K562 (cell line): Measurements from ENCODE around the gene DOCK3. TPM values are rescaled to one million over a fixed set of nuclear protein-coding genes. Genes with fewer than 3 reads are reported as not detected.

ENCODE experiments used
- ATAC-seq: fragments of 200-7000 bp; cut with Tn5 transposase; 3 replicates; pipeline ENCODE4 v1.9.1; 2020; ENCODE audit warnings: moderate library complexity
- BruUV-seq: library from RNA; stranded (reverse); fragments of 400-500 nt; replicated peaks from 2 replicates; lab custom pipeline; 2021; lab: Mats Ljungman, UMichigan
- CTCF ChIA-PET: fragments of 300-600 bp; formaldehyde crosslinking; extraction: SDS; loops from one replicate; lab custom pipeline; 2021; ENCODE audit warnings: low intra/inter-chr PET ratio; lab: Yijun Ruan, JAX
- POLR2A ChIA-PET: fragments of 300-600, 350-650 bp; sonication (Branson Sonifier 250); formaldehyde crosslinking; extraction: SDS; loops from one replicate; lab custom pipeline; 2021; ENCODE audit warnings: antibody characterized with exemption, inconsistent platforms; lab: Yijun Ruan, JAX
- DNase-seq, 4 experiments: peaks; one replicate each; pipeline versions ENCODE4 v3.0.0 to v3.0.0-alpha.2; 2011 to 2018; ENCODE audit warnings: low spot score in 3 of 4, mixed read lengths in 3 of 4; ENCODE audit errors: extremely low read depth in 1 of 4
- FAIRE-seq: peaks from 2 replicates; lab custom pipeline; 2011; peaks lifted over from hg19 to GRCh38; lab: Jason Lieb, UNC
- H2AFZ ChIP-seq: 2 replicates; pipeline ENCODE4 v1.6.0; 2011; ENCODE audit warnings: low read depth, low read length, control low read depth, inconsistent platforms
- H3K27ac ChIP-seq: fragments of 200-600 bp; 3 replicates; pipeline ENCODE4 v1.8.0; 2011; ENCODE audit warnings: low read depth, mild to moderate bottlenecking, control low read depth, inconsistent platforms, low read length, moderate library complexity, mixed read lengths; ENCODE audit errors: extremely low read depth
- H3K27me3 ChIP-seq, 2 experiments: fragments of 300-600 bp in 1 of 2; 2 replicates in 1 of 2; 3 replicates in 1 of 2; pipeline versions ENCODE4 v1.6.0 to v1.8.0; 2011; ENCODE audit warnings: inconsistent platforms in 2 of 2, low read length in 2 of 2, mild to moderate bottlenecking in 1 of 2, mixed read lengths in 1 of 2, moderate library complexity in 1 of 2; ENCODE audit not compliant: control insufficient read depth in 2 of 2, insufficient read depth in 2 of 2
- H3K36me3 ChIP-seq: fragments of 300-600 bp; 3 replicates; pipeline ENCODE4 v1.8.0; 2011; ENCODE audit warnings: mild to moderate bottlenecking, low read length, inconsistent platforms; ENCODE audit not compliant: control insufficient read depth, insufficient read depth
- H3K4me1 ChIP-seq, 2 experiments: fragments of 200-600 bp in 1 of 2; replicated peaks in 1 of 2; 2 replicates in 1 of 2; 3 replicates in 1 of 2; pipeline versions ENCODE4 v1.5.1 to v1.8.0; 2011; ENCODE audit warnings: inconsistent platforms in 2 of 2, low read length in 2 of 2, mild to moderate bottlenecking in 1 of 2, mixed read lengths in 1 of 2, moderate library complexity in 1 of 2; ENCODE audit not compliant: control insufficient read depth in 2 of 2, insufficient read depth in 2 of 2
- H3K4me2 ChIP-seq: 2 replicates; pipeline ENCODE4 v1.6.1; 2011; ENCODE audit warnings: low read length, control low read depth, inconsistent platforms, mixed read lengths; ENCODE audit not compliant: insufficient read depth
- H3K4me3 ChIP-seq: fragments of 200-600 bp; sonication (generic), shearing (Covaris generic); 2 replicates; pipeline ENCODE4 v1.5.1; 2016; ENCODE audit warnings: control low read depth, inconsistent platforms
- H3K79me2 ChIP-seq: fragments of 200-600 bp; 3 replicates; pipeline ENCODE4 v1.8.0; 2011; ENCODE audit warnings: low read length, inconsistent platforms; ENCODE audit not compliant: control insufficient read depth, insufficient read depth
- H3K9ac ChIP-seq, 2 experiments: 2 replicates each; pipeline versions ENCODE4 v1.6.0 to v1.6.1; 2011; ENCODE audit warnings: low read depth in 2 of 2, low read length in 2 of 2, control low read depth in 1 of 2, inconsistent platforms in 1 of 2, mild to moderate bottlenecking in 1 of 2, mixed read lengths in 1 of 2; ENCODE audit not compliant: insufficient read depth in 1 of 2
- H3K9me1 ChIP-seq: one replicate; pipeline ENCODE4 v1.6.0; 2011; ENCODE audit warnings: inconsistent platforms, mild to moderate bottlenecking, low read length, moderate library complexity; ENCODE audit not compliant: control insufficient read depth, insufficient read depth
- H3K9me3 ChIP-seq: replicated peaks from 2 replicates; pipeline ENCODE4 v1.5.1; 2011; ENCODE audit warnings: low read depth, low read length, inconsistent platforms; ENCODE audit not compliant: control insufficient read depth, insufficient read depth
- H4K20me1 ChIP-seq: replicated peaks from 2 replicates; pipeline ENCODE4 v1.6.1; 2011; ENCODE audit warnings: low read length, inconsistent platforms, mixed read lengths; ENCODE audit not compliant: control insufficient read depth, insufficient read depth
- HDAC3 ChIP-seq: fragments of 450-650 bp; IDR thresholded peaks from 2 replicates; pipeline ENCODE4 v1.6.1; 2018; ENCODE audit warnings: borderline replicate concordance, mild to moderate bottlenecking, moderate library complexity; ENCODE audit not compliant: partially characterized antibody
- MECOM ChIP-seq: fragments of 250-450 bp; sonication (Bioruptor Pico); IDR thresholded peaks from 2 replicates; pipeline ENCODE4 v1.8.0; 2022; ENCODE audit warnings: inconsistent platforms
- MTA2 ChIP-seq: fragments of 450-650 bp; IDR thresholded peaks from 2 replicates; pipeline ENCODE4 v1.6.1; 2016; ENCODE audit warnings: low read depth
- MTF1 ChIP-seq: fragments of 250-450 bp; sonication (Bioruptor Pico); IDR thresholded peaks from 2 replicates; pipeline ENCODE4 v1.9.0; 2021; ENCODE audit warnings: moderate library complexity, mild to moderate bottlenecking, inconsistent platforms, borderline replicate concordance
- NFIX ChIP-seq: fragments of 250-450 bp; sonication (Bioruptor Pico); IDR thresholded peaks from 2 replicates; pipeline ENCODE4 v1.4.0; 2020; ENCODE audit warnings: low read depth, mild to moderate bottlenecking, moderate library complexity
- NFRKB ChIP-seq: fragments of 450-650 bp; IDR thresholded peaks from 2 replicates; pipeline ENCODE4 v1.6.1; 2016; ENCODE audit warnings: low read depth
- RBM14 ChIP-seq: fragments of 200-400 bp; formaldehyde crosslinking; IDR thresholded peaks from 2 replicates; pipeline ENCODE4 v1.6.1; 2018; ENCODE audit warnings: low read depth, mild to moderate bottlenecking, low read length, moderate library complexity, borderline replicate concordance; ENCODE audit not compliant: insufficient read depth
- SMAD2 ChIP-seq: fragments of 150-350 bp; IDR thresholded peaks from 2 replicates; pipeline ENCODE4 v1.6.1; 2014; ENCODE audit warnings: low read depth, mild to moderate bottlenecking, low read length
- ZNF253 ChIP-seq: fragments of 250-450 bp; sonication (Bioruptor Pico); conservative IDR thresholded peaks from 2 replicates; pipeline ENCODE4 v1.6.1; 2021; ENCODE audit warnings: mild to moderate bottlenecking
- ZNF347 ChIP-seq: fragments of 450-650 bp; formaldehyde crosslinking; IDR thresholded peaks from 2 replicates; pipeline ENCODE4 v1.4.0; 2020; ENCODE audit warnings: low read depth, mild to moderate bottlenecking, moderate library complexity
- ZNF79 ChIP-seq: fragments of 250-450 bp; sonication (Bioruptor Pico); IDR thresholded peaks from 2 replicates; pipeline ENCODE4 v1.4.0; 2020; ENCODE audit warnings: low read depth, mild to moderate bottlenecking, moderate library complexity
- WGBS: fragments of 100-300 bp; shearing (Covaris generic); methylation state at CpG from one replicate; pipeline ENCODE4 v1.1.6; 2016; ENCODE audit warnings: low coverage, mixed read lengths; ENCODE audit not compliant: insufficient coverage; ENCODE audit errors: missing lambda C conversion rate; 5-methylcytosine and 5-hydroxymethylcytosine counted together
- in situ Hi-C: fragments of 300-500 bp; cut with MboI; formaldehyde crosslinking; loops from 4 replicates; pipeline ENCODE4 v1.15.0; 2018; ENCODE audit warnings: inconsistent platforms, mixed read lengths
- intact Hi-C: fragments of 100-400 bp; cut with micrococcal nuclease; formaldehyde crosslinking; loops from 2 replicates; pipeline ENCODE4 v1.14.2; 2022
- polyA plus RNA-seq, 8 experiments: library from polyadenylated mRNA; depleted of rRNA in 4 of 8; stranded (reverse) in 5 of 8; unstranded in 3 of 8; fragments of >200 nt; fragmentation: Nextera tagmentation in 2 of 8; fragmentation: Illumina TruSeq in 1 of 8; extraction: Ambion mirVana in 2 of 8; extraction: Trizol in 1 of 8; gene quantifications; 2 replicates each; pipeline versions ENCODE4 v1.2.1 to v1.2.3, GENCODE V29; 2011 to 2014; ENCODE audit warnings: inconsistent platforms in 1 of 8, missing spikeins in 1 of 8
- total RNA-seq, 7 experiments: library from RNA; depleted of rRNA in 6 of 7; stranded (reverse); fragments of >200 nt in 6 of 7; fragmentation: Illumina TruSeq in 2 of 7; extraction: Trizol in 2 of 7; gene quantifications; 2 replicates each; pipeline versions ENCODE4 v1.2.1 to v1.2.3, GENCODE V29; 2011 to 2021; ENCODE audit warnings: low replicate concordance in 1 of 7
- TF ChIP-seq, protein P1 (sequence below): fragments of 450-650 bp; formaldehyde crosslinking; IDR thresholded peaks from 2 replicates; pipeline ENCODE4 v1.4.0; 2020; ENCODE audit warnings: mild to moderate bottlenecking, moderate library complexity
- TF ChIP-seq, protein P2 (sequence below): fragments of 250-450 bp; sonication (Bioruptor Pico); IDR thresholded peaks from 2 replicates; pipeline ENCODE4 v1.4.0; 2020; ENCODE audit warnings: mild to moderate bottlenecking, moderate library complexity, borderline replicate concordance
- TF ChIP-seq, protein P3 (sequence below): fragments of 200-800 bp; sonication (Bioruptor generic); IDR thresholded peaks from 2 replicates; pipeline ENCODE4 v1.6.1; 2017; ENCODE audit warnings: missing genetic modification characterization, missing compliant biosample characterization
- TF ChIP-seq, protein P4 (sequence below): sonication (generic); formaldehyde crosslinking; IDR thresholded peaks from 2 replicates; pipeline ENCODE4 v1.9.0; 2022; ENCODE audit warnings: mild to moderate bottlenecking, missing genetic modification reagents

Gene DOCK3
- total and polyA plus RNA-seq, 9 of the 15 experiments (the other 6 are each of a cell fraction or from before 2014, with no cell fraction given), result under 0.01 to 0.03 (median 0.01) TPM; not detected in 4

DNA sequence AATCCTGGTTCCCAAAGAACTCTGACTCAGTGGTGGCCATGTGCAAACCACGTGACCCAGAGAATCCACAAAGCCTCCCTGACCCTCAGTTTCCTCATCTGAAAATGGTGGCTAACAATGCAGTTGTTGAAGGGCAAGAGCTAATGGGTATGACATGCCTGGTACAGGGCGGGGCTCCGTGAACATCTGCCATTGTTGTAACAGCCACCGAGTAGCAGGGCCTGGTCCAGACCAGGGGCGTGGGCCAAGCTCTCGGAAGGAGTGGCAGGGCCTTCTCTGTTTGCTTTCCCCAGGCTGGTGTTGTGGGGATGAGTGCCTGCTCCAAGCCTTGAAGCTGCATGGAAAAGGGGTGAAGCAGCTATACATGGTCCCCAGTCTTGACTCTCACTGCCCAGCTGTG is 44.3 kb upstream of the DOCK3 start (continued):
- TF ChIP-seq, protein P1, sequence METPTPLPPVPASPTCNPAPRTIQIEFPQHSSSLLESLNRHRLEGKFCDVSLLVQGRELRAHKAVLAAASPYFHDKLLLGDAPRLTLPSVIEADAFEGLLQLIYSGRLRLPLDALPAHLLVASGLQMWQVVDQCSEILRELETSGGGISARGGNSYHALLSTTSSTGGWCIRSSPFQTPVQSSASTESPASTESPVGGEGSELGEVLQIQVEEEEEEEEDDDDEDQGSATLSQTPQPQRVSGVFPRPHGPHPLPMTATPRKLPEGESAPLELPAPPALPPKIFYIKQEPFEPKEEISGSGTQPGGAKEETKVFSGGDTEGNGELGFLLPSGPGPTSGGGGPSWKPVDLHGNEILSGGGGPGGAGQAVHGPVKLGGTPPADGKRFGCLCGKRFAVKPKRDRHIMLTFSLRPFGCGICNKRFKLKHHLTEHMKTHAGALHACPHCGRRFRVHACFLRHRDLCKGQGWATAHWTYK (CRISPR knock-in tag), result no peak
- TF ChIP-seq ZNF347 (CRISPR knock-in tag) (no peak), MTF1 (CRISPR knock-in tag) (no peak), ZNF253 (CRISPR knock-in tag) (no peak)
- TF ChIP-seq, protein P2, sequence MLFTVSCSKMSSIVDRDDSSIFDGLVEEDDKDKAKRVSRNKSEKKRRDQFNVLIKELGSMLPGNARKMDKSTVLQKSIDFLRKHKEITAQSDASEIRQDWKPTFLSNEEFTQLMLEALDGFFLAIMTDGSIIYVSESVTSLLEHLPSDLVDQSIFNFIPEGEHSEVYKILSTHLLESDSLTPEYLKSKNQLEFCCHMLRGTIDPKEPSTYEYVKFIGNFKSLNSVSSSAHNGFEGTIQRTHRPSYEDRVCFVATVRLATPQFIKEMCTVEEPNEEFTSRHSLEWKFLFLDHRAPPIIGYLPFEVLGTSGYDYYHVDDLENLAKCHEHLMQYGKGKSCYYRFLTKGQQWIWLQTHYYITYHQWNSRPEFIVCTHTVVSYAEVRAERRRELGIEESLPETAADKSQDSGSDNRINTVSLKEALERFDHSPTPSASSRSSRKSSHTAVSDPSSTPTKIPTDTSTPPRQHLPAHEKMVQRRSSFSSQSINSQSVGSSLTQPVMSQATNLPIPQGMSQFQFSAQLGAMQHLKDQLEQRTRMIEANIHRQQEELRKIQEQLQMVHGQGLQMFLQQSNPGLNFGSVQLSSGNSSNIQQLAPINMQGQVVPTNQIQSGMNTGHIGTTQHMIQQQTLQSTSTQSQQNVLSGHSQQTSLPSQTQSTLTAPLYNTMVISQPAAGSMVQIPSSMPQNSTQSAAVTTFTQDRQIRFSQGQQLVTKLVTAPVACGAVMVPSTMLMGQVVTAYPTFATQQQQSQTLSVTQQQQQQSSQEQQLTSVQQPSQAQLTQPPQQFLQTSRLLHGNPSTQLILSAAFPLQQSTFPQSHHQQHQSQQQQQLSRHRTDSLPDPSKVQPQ (CRISPR knock-in tag), result no peak

DNA sequence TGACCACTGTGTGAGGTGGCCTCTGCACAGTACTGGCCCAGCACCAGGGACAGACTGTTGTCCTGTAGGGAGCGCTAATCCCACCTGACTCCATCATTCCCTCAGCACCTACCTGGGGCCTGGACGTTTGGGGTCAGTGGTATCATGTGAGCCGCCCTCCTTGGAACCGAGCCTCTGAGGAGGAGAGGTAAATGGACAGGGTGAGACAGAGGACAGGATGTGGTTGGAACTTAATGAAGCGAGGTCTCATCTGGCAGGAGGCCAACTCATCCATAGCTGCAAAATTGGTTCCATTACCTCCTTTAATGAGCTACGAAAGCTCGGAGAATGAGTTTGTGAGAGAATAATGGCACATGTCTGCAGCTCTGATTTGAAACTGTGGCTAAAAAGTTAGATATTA is 43.9 kb upstream of the DOCK3 start:
- Histone ChIP-seq H3K27me3 (no peaks in the 10 kb centered on the region), H3K4me3 (no peak overlapping the region), H3K9me1 (no peaks in the 10 kb centered on the region), H3K36me3 (peaks cover 25% of the 10 kb centered on the region; the same call in 1 of the 3 replicates), H3K79me2 (peaks cover 26% of the 10 kb centered on the region), H3K4me1 (peaks cover 0 to 14% of the 10 kb centered on the region in 2 experiments; a peak in 4 of 5 replicates), H3K9me3 (no peaks in the 10 kb centered on the region), H2AFZ (no peak overlapping the region), H3K4me2 (no peak overlapping the region), H4K20me1 (peaks cover 23% of the 10 kb centered on the region), H3K27ac (no peak overlapping the region), H3K9ac (0 out of 4 replicates have a peak overlapping the region, but pooled peaks of 1 of the 2 experiments have one; percentile 35)
- no TSS peak for BruUV-seq
- ATAC-seq (no peak), DNase-seq (peak in 1 of 4 experiments; percentile 11), FAIRE-seq (no peak)
- in situ Hi-C loops, result loop anchor here (25.0 kb wide), 1 partner anchor 1056 kb away; no protein-coding TSS in a partner anchor
- 52% methylated on average over 5 of the region's 7 CpGs for WGBS
- CTCF ChIA-PET, result no interaction called here
- intact Hi-C loops, result no loop called here
- POLR2A ChIA-PET, result interaction anchor here (1.4 to 2.1 kb wide), 2 partner anchors 8 to 12 kb away, joined by 5 to 9 read pairs; no protein-coding TSS in a partner anchor
- TF ChIP-seq HDAC3 (no peak), RBM14 (no peak), SMAD2 (no peak), NFRKB (no peak), MECOM (CRISPR knock-in tag) (no peak), NFIX (CRISPR knock-in tag) (peak; percentile 44; the same call in 1 of the 2 replicates), ZNF79 (CRISPR knock-in tag) (no peak), MTA2 (no peak)
- TF ChIP-seq, protein P3, sequence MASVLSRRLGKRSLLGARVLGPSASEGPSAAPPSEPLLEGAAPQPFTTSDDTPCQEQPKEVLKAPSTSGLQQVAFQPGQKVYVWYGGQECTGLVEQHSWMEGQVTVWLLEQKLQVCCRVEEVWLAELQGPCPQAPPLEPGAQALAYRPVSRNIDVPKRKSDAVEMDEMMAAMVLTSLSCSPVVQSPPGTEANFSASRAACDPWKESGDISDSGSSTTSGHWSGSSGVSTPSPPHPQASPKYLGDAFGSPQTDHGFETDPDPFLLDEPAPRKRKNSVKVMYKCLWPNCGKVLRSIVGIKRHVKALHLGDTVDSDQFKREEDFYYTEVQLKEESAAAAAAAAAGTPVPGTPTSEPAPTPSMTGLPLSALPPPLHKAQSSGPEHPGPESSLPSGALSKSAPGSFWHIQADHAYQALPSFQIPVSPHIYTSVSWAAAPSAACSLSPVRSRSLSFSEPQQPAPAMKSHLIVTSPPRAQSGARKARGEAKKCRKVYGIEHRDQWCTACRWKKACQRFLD (CRISPR knock-in tag), result no peak
- TF ChIP-seq, protein P4, sequence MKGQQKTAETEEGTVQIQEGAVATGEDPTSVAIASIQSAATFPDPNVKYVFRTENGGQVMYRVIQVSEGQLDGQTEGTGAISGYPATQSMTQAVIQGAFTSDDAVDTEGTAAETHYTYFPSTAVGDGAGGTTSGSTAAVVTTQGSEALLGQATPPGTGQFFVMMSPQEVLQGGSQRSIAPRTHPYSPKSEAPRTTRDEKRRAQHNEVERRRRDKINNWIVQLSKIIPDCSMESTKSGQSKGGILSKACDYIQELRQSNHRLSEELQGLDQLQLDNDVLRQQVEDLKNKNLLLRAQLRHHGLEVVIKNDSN (CRISPR knock-in tag), result no peak
